Liver (tissue), 9 donors: ENCODE data around the gene CDH23. TPM values are rescaled to one million over a fixed set of nuclear protein-coding genes. Genes with fewer than 3 reads are reported as not detected.

Experiments used
- DNase-seq: peaks from one replicate; pipeline ENCODE4 v3.0.0-alpha.2; 2017; ENCODE audit warnings: low spot score
- H3K27ac ChIP-seq, 2 donors: one replicate each; pipeline ENCODE4 v1.7.0; 2013; ENCODE audit warnings: inconsistent platforms in 2 of 2, low read length in 2 of 2, control low read depth in 1 of 2, low read depth in 1 of 2, mild to moderate bottlenecking in 1 of 2
- H3K27me3 ChIP-seq, 4 donors: one replicate each; pipeline versions ENCODE4 v1.6.1 to v1.7.0; 2013; ENCODE audit warnings: low read length in 3 of 4, inconsistent platforms in 1 of 4, mild to moderate bottlenecking in 1 of 4, moderate library complexity in 1 of 4; ENCODE audit not compliant: control insufficient read depth in 4 of 4, insufficient read depth in 4 of 4
- H3K36me3 ChIP-seq, 4 donors: one replicate each; pipeline versions ENCODE4 v1.6.1 to v1.7.0; 2013; ENCODE audit warnings: low read length in 3 of 4, mild to moderate bottlenecking in 3 of 4, low read depth in 1 of 4, moderate library complexity in 1 of 4; ENCODE audit not compliant: control insufficient read depth in 4 of 4, insufficient read depth in 3 of 4
- H3K4me1 ChIP-seq, 4 donors: one replicate each; pipeline versions ENCODE4 v1.6.1 to v1.7.0; 2013; ENCODE audit warnings: low read length in 3 of 4, mild to moderate bottlenecking in 3 of 4, moderate library complexity in 1 of 4; ENCODE audit not compliant: control insufficient read depth in 4 of 4, insufficient read depth in 4 of 4
- H3K4me3 ChIP-seq, 3 donors: one replicate each; pipeline versions ENCODE4 v1.6.1 to v1.7.0; 2013; ENCODE audit warnings: low read length in 3 of 3, control low read depth in 1 of 3, low read depth in 1 of 3, mild to moderate bottlenecking in 1 of 3
- H3K9ac ChIP-seq, 2 donors: one replicate each; pipeline ENCODE4 v1.7.0; 2013; ENCODE audit warnings: low read length in 2 of 2, mild to moderate bottlenecking in 2 of 2, moderate library complexity in 2 of 2, control low read depth in 1 of 2, low read depth in 1 of 2
- H3K9me3 ChIP-seq, 4 donors: one replicate each; pipeline versions ENCODE4 v1.6.1 to v1.7.0; 2013; ENCODE audit warnings: low read length in 3 of 4; ENCODE audit not compliant: control insufficient read depth in 4 of 4
- EGR1 ChIP-seq, 2 donors: IDR thresholded peaks; 2 replicates each; pipeline ENCODE4 v1.6.1; 2016 to 2018; ENCODE audit warnings: antibody characterized with exemption in 2 of 2, low read depth in 2 of 2
- FOXA1 ChIP-seq: IDR thresholded peaks from 2 replicates; pipeline ENCODE4 v1.6.1; 2016; ENCODE audit warnings: antibody characterized with exemption
- FOXA2 ChIP-seq: IDR thresholded peaks from 2 replicates; pipeline ENCODE4 v1.6.1; 2016; ENCODE audit warnings: antibody characterized with exemption
- GABPA ChIP-seq, 2 donors: IDR thresholded peaks in 1 of 2; conservative IDR thresholded peaks in 1 of 2; 2 replicates each; pipeline ENCODE4 v1.6.1; 2016; ENCODE audit warnings: antibody characterized with exemption in 2 of 2, mild to moderate bottlenecking in 1 of 2, moderate library complexity in 1 of 2
- HNF4G ChIP-seq: IDR thresholded peaks from 2 replicates; pipeline ENCODE4 v1.6.1; 2016; ENCODE audit warnings: antibody characterized with exemption
- JUND ChIP-seq, 2 donors: IDR thresholded peaks; 2 replicates each; pipeline ENCODE4 v1.6.1; 2016; ENCODE audit warnings: antibody characterized with exemption in 2 of 2
- NR2F2 ChIP-seq: IDR thresholded peaks from 2 replicates; pipeline ENCODE4 v1.6.1; 2016; ENCODE audit warnings: antibody characterized with exemption
- RAD21 ChIP-seq, 2 donors: IDR thresholded peaks; 2 replicates each; pipeline ENCODE4 v1.6.1; 2016; ENCODE audit warnings: antibody characterized with exemption in 2 of 2, mild to moderate bottlenecking in 2 of 2
- RXRA ChIP-seq, 2 donors: IDR thresholded peaks; 2 replicates each; pipeline ENCODE4 v1.6.1; 2017 to 2018; ENCODE audit warnings: antibody characterized with exemption in 2 of 2, mild to moderate bottlenecking in 1 of 2
- SP1 ChIP-seq: IDR thresholded peaks from 2 replicates; pipeline ENCODE4 v1.6.1; 2018; ENCODE audit warnings: antibody characterized with exemption, mild to moderate bottlenecking
- TAF1 ChIP-seq: conservative IDR thresholded peaks from 2 replicates; pipeline ENCODE4 v1.6.1; 2016; ENCODE audit warnings: antibody characterized with exemption, mild to moderate bottlenecking
- YY1 ChIP-seq: IDR thresholded peaks from 2 replicates; pipeline ENCODE4 v1.6.1; 2016; ENCODE audit warnings: antibody characterized with exemption, mild to moderate bottlenecking
- WGBS: extraction: QIAGEN DNeasy Blood & Tissue Kit; methylation state at CpG from one replicate; pipeline ENCODE4 v1.1.7; 2013; 5-methylcytosine and 5-hydroxymethylcytosine counted together
- polyA plus RNA-seq, 2 donors: library from polyadenylated mRNA; stranded (reverse) in 1 of 2; unstranded in 1 of 2; fragments of 200-250 nt in 1 of 2; fragments of >200 nt in 1 of 2; fragmentation: Nextera tagmentation in 1 of 2; extraction: Ambion mirVana in 1 of 2; gene quantifications; one replicate each; pipeline versions ENCODE4 v1.2.1 to v1.2.3, GENCODE V29; 2013 to 2015
- total RNA-seq, 2 donors: library from RNA; depleted of rRNA; stranded (reverse); fragments of >200 nt; gene quantifications; one replicate each; pipeline ENCODE4 v1.2.3, GENCODE V29; 2014
- TF ChIP-seq, protein P1 (sequence below): fragments of 150-350 bp; IDR thresholded peaks from 2 replicates; pipeline ENCODE4 v1.5.1; 2017; ENCODE audit warnings: improper control_type of control experiment, low read depth, low read length; ENCODE audit not compliant: missing input control
- TF ChIP-seq, protein P2 (sequence below): IDR thresholded peaks from 2 replicates; pipeline ENCODE4 v1.6.1; 2016; ENCODE audit warnings: antibody characterized with exemption
- TF ChIP-seq, protein P3 (sequence below): IDR thresholded peaks from 2 replicates; pipeline ENCODE4 v1.6.1; 2016; ENCODE audit warnings: antibody characterized with exemption, mild to moderate bottlenecking
- TF ChIP-seq, protein P4 (sequence below): IDR thresholded peaks from 2 replicates; pipeline ENCODE4 v1.6.1; 2016; ENCODE audit warnings: antibody characterized with exemption
- TF ChIP-seq, protein P5 (sequence below): IDR thresholded peaks from 2 replicates; pipeline ENCODE4 v1.6.1; 2016; ENCODE audit warnings: antibody characterized with exemption
- donor health status: healthy.
- donor health status: healthy.
- donor health status: healthy.
- donor health status: healthy.
- donor health status: healthy.

The CDH23 gene
- total and polyA plus RNA-seq, 4 donors = 1.5 to 4.7 (median 3.4) TPM

DNA sequence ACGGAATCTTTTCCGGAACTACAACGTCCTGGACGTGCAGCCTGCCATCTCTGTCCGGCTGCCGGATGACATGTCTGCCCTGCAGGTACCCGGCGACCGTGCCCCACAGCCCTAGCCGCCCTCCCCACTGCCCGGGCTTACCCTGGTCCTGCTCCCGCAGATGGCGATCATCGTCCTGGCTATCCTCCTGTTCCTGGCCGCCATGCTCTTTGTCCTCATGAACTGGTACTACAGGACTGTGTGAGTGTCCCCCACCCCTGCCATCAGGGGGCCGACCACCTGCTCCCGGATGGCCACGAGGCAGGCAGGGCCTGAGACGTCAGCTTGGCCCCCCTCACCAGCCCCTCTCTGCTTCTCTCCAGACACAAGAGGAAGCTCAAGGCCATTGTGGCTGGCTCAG lies 414.6 kb downstream of the CDH23 start:
- no peak overlapping the region for H3K9ac ChIP-seq
- no peak overlapping the region for H3K4me3 ChIP-seq
- H3K9me3 ChIP-seq = no peaks in the 10 kb centered on the region
- H3K4me1 ChIP-seq = no peaks in the 10 kb centered on the region
- 85% methylated on average over 19 of the region's 19 CpGs for WGBS
- TF ChIP-seq, protein P1, sequence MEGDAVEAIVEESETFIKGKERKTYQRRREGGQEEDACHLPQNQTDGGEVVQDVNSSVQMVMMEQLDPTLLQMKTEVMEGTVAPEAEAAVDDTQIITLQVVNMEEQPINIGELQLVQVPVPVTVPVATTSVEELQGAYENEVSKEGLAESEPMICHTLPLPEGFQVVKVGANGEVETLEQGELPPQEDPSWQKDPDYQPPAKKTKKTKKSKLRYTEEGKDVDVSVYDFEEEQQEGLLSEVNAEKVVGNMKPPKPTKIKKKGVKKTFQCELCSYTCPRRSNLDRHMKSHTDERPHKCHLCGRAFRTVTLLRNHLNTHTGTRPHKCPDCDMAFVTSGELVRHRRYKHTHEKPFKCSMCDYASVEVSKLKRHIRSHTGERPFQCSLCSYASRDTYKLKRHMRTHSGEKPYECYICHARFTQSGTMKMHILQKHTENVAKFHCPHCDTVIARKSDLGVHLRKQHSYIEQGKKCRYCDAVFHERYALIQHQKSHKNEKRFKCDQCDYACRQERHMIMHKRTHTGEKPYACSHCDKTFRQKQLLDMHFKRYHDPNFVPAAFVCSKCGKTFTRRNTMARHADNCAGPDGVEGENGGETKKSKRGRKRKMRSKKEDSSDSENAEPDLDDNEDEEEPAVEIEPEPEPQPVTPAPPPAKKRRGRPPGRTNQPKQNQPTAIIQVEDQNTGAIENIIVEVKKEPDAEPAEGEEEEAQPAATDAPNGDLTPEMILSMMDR = no peak
- no peak for TF ChIP-seq FOXA2
- TF ChIP-seq GABPA (IDR thresholded peaks at IDR 0.05 in 1 of 2, conservative IDR thresholded peaks at IDR 0.05 in 1 of 2) = no peak
- TF ChIP-seq YY1 = no peak
- TF ChIP-seq TAF1 = no peak
- no peak for TF ChIP-seq SP1
- TF ChIP-seq FOXA1 = no peak
- TF ChIP-seq, protein P2, sequence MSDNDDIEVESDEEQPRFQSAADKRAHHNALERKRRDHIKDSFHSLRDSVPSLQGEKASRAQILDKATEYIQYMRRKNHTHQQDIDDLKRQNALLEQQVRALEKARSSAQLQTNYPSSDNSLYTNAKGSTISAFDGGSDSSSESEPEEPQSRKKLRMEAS = no peak
- TF ChIP-seq, protein P3, sequence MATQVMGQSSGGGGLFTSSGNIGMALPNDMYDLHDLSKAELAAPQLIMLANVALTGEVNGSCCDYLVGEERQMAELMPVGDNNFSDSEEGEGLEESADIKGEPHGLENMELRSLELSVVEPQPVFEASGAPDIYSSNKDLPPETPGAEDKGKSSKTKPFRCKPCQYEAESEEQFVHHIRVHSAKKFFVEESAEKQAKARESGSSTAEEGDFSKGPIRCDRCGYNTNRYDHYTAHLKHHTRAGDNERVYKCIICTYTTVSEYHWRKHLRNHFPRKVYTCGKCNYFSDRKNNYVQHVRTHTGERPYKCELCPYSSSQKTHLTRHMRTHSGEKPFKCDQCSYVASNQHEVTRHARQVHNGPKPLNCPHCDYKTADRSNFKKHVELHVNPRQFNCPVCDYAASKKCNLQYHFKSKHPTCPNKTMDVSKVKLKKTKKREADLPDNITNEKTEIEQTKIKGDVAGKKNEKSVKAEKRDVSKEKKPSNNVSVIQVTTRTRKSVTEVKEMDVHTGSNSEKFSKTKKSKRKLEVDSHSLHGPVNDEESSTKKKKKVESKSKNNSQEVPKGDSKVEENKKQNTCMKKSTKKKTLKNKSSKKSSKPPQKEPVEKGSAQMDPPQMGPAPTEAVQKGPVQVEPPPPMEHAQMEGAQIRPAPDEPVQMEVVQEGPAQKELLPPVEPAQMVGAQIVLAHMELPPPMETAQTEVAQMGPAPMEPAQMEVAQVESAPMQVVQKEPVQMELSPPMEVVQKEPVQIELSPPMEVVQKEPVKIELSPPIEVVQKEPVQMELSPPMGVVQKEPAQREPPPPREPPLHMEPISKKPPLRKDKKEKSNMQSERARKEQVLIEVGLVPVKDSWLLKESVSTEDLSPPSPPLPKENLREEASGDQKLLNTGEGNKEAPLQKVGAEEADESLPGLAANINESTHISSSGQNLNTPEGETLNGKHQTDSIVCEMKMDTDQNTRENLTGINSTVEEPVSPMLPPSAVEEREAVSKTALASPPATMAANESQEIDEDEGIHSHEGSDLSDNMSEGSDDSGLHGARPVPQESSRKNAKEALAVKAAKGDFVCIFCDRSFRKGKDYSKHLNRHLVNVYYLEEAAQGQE = no peak
- TF ChIP-seq EGR1 (IDR thresholded peaks at IDR 0.05; ENCODE audit: low read depth in 2 of 2) = no peak
- no peak for TF ChIP-seq RAD21 (IDR thresholded peaks at IDR 0.05)
- TF ChIP-seq RXRA (IDR thresholded peaks at IDR 0.05) = no peak
- TF ChIP-seq JUND (IDR thresholded peaks at IDR 0.05) = no peak
- TF ChIP-seq NR2F2 = no peak
- TF ChIP-seq, protein P4, sequence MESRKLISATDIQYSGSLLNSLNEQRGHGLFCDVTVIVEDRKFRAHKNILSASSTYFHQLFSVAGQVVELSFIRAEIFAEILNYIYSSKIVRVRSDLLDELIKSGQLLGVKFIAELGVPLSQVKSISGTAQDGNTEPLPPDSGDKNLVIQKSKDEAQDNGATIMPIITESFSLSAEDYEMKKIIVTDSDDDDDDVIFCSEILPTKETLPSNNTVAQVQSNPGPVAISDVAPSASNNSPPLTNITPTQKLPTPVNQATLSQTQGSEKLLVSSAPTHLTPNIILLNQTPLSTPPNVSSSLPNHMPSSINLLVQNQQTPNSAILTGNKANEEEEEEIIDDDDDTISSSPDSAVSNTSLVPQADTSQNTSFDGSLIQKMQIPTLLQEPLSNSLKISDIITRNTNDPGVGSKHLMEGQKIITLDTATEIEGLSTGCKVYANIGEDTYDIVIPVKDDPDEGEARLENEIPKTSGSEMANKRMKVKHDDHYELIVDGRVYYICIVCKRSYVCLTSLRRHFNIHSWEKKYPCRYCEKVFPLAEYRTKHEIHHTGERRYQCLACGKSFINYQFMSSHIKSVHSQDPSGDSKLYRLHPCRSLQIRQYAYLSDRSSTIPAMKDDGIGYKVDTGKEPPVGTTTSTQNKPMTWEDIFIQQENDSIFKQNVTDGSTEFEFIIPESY = no peak
- no peak for TF ChIP-seq HNF4G
- TF ChIP-seq, protein P5, sequence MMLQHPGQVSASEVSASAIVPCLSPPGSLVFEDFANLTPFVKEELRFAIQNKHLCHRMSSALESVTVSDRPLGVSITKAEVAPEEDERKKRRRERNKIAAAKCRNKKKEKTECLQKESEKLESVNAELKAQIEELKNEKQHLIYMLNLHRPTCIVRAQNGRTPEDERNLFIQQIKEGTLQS = no peak
- H3K27me3 ChIP-seq = no peaks in the 10 kb centered on the region
- no peak overlapping the region for H3K27ac ChIP-seq
- peaks cover 0 to 11% (median 5%) of the 10 kb centered on the region in 4 donors for H3K36me3 ChIP-seq
- no peak for DNase-seq
